Thymus (tissue), 11 donors: ENCODE results near the gene ACSBG1. TPM values are rescaled to one million over a fixed set of nuclear protein-coding genes. Genes with fewer than 3 reads are reported as not detected.

Source experiments
- DNase-seq, 9 donors: peaks; one replicate each; pipeline ENCODE4 v3.0.0-alpha.2; 2013; ENCODE audit warnings: low spot score in 9 of 9, low read depth in 6 of 9, missing footprints in 1 of 9
- H3K27ac ChIP-seq, 2 donors: one replicate each; pipeline ENCODE4 v1.5.1; 2013; ENCODE audit warnings: control low read depth in 1 of 2, low read depth in 1 of 2, low read length in 1 of 2, mild to moderate bottlenecking in 1 of 2, moderate library complexity in 1 of 2
- H3K27me3 ChIP-seq, 2 donors: one replicate each; pipeline ENCODE4 v1.5.1; 2013; ENCODE audit warnings: low read length in 1 of 2; ENCODE audit not compliant: control insufficient read depth in 2 of 2, insufficient read depth in 1 of 2
- H3K36me3 ChIP-seq, 2 donors: one replicate each; pipeline ENCODE4 v1.5.1; 2013; ENCODE audit warnings: low read length in 1 of 2, mild to moderate bottlenecking in 1 of 2, moderate library complexity in 1 of 2; ENCODE audit not compliant: control insufficient read depth in 2 of 2, insufficient read depth in 2 of 2
- H3K4me1 ChIP-seq, 2 donors: one replicate each; pipeline ENCODE4 v1.5.1; 2013; ENCODE audit warnings: low read length in 2 of 2; ENCODE audit not compliant: control insufficient read depth in 2 of 2, insufficient read depth in 2 of 2
- H3K4me3 ChIP-seq, 2 donors: one replicate each; pipeline ENCODE4 v1.5.1; 2013; ENCODE audit warnings: low read length in 2 of 2, control low read depth in 1 of 2, mild to moderate bottlenecking in 1 of 2
- H3K9me3 ChIP-seq, 2 donors: one replicate each; pipeline ENCODE4 v1.5.1; 2013; ENCODE audit warnings: low read length in 1 of 2, mild to moderate bottlenecking in 1 of 2; ENCODE audit not compliant: control insufficient read depth in 2 of 2, insufficient read depth in 1 of 2
- WGBS: extraction: QIAGEN DNeasy Blood & Tissue Kit; methylation state at CpG from one replicate; pipeline ENCODE4 v1.1.7; 2013; 5-methylcytosine and 5-hydroxymethylcytosine counted together
- polyA plus RNA-seq: library from polyadenylated mRNA; stranded (reverse); fragments of 200-250 nt; gene quantifications from one replicate; pipeline ENCODE4 v1.2.3, GENCODE V29; 2013
- total RNA-seq: library from RNA; stranded (reverse); fragments of 120-200 nt; gene quantifications from one replicate; pipeline ENCODE4 v1.2.4, GENCODE V29; 2013
- donor health status: healthy.

Gene ACSBG1
- total and polyA plus RNA-seq, 2 donors: 1.1 to 7.9 TPM

DNA sequence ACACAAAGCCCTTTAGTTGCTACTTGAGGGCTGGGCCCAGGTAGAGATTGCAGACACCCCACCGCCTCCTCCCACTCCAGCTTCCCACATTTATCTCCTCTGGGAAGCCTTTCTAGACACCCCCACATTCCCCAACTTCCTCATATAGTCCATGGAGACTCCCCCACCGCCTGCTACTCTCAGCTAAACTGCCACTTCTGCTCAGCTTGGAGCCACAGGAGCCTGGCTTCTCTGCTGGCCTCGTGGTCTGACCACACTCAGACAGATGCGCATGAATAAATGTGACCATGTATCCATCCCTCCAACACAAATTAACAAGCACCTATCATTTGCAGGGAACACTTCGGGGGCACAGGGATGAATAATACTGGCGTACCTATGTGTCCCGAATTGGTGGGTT is 10.5 kb upstream of the ACSBG1 start:
- no peak overlapping the region for H3K27ac ChIP-seq
- H3K4me1 ChIP-seq: peaks cover 0 to 15% of the 10 kb centered on the region in 2 donors
- WGBS: 72% methylated on average over 7 of the region's 7 CpGs
- H3K4me3 ChIP-seq: no peak overlapping the region
- no peaks in the 10 kb centered on the region for H3K36me3 ChIP-seq
- no peak for DNase-seq
- H3K9me3 ChIP-seq: peaks cover 0 to 4% of the 10 kb centered on the region in 2 donors
- peaks cover 0 to 2% of the 10 kb centered on the region in 2 donors for H3K27me3 ChIP-seq

GRCh38 chr15:78244101-78244500 is 9.7 kb upstream of the ACSBG1 start:
- Histone ChIP-seq H3K4me1 (peaks cover 0 to 15% of the 10 kb centered on the region in 2 donors), H3K4me3 (no peak overlapping the region), H3K27ac (no peak overlapping the region), H3K36me3 (no peaks in the 10 kb centered on the region), H3K9me3 (peaks cover 0 to 4% of the 10 kb centered on the region in 2 donors), H3K27me3 (peaks cover 0 to 2% of the 10 kb centered on the region in 2 donors)
- no peak for DNase-seq
- WGBS: 96% methylated on average over 6 of the region's 6 CpGs

DNA sequence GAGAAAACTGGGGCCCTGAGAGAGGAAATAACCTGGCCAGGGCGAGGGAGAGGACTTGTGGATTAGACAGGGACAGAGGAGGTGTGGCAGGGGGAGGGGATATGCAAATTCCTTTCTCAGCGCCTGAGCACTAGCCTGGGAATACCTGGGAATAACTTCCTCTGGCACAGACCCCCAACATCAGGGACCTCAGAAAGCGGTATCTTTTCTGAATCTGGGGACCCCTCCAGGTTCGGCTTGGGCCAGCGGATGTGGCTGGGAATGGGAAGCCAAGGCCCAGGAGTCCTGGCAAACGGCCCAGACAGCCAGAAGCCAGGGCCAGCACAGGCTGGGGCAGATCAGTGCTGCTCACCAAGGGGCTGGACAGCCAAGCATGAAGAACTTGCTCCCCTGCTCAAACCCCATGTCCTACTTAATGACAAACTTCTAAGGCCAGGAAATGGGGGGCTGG is 9.2 kb upstream of the ACSBG1 start:
- DNase-seq: no peak
- Histone ChIP-seq H3K4me3 (no peak overlapping the region), H3K4me1 (peaks cover 0 to 15% of the 10 kb centered on the region in 2 donors), H3K9me3 (peaks cover 0 to 4% of the 10 kb centered on the region in 2 donors), H3K27me3 (peaks cover 0 to 2% of the 10 kb centered on the region in 2 donors), H3K36me3 (no peaks in the 10 kb centered on the region), H3K27ac (no peak overlapping the region)
- WGBS: 94% methylated on average over 6 of the region's 6 CpGs

- peak overlapping the region in 1 of 2 donors; percentile 12 for H3K27ac ChIP-seq
- WGBS: 94% methylated on average over 6 of the region's 6 CpGs
- peaks cover 0 to 2% of the 10 kb centered on the region in 2 donors for H3K27me3 ChIP-seq
- H3K4me1 ChIP-seq: peaks cover 0 to 15% of the 10 kb centered on the region in 2 donors
- no peak for DNase-seq
- no peak overlapping the region for H3K4me3 ChIP-seq
- no peaks in the 10 kb centered on the region for H3K36me3 ChIP-seq
- peaks cover 0 to 4% of the 10 kb centered on the region in 2 donors for H3K9me3 ChIP-seq
These were observed 8.7 kb upstream of the ACSBG1 start for GRCh38 chr15:78243058-78243457.

- WGBS: 85% methylated on average over 5 of the region's 5 CpGs
- H3K4me3 ChIP-seq: no peak overlapping the region
- H3K9me3 ChIP-seq: peaks cover 0 to 4% of the 10 kb centered on the region in 2 donors
- peaks cover 0 to 2% of the 10 kb centered on the region in 2 donors for H3K27me3 ChIP-seq
- H3K36me3 ChIP-seq: no peaks in the 10 kb centered on the region
- peak in 1 of 9 donors; percentile 39 for DNase-seq
- peaks cover 0 to 15% of the 10 kb centered on the region in 2 donors for H3K4me1 ChIP-seq
- no peak overlapping the region for H3K27ac ChIP-seq
These were observed 7.8 kb upstream of the ACSBG1 start for GRCh38 chr15:78242128-78242527.

DNA sequence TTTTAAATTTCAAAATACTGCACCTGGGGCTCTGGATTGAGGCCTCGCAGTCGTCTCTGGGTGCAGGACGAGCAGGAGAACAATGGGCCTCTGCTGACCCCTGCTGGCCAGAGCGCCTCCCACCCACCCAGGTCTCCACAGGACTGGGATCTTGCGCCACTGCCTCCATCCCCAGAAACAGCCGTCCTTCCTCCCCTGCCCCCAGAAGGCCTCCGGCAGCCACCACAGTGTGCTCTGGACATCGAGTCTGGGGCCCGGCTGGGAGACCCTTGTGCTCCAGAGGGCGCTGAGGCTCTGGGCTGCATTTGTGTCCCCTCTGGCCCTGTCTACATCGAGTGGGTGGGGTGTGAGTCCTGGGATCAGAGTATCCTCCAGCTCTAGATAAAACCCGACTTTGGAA is 6.7 kb upstream of the ACSBG1 start:
- H3K4me3 ChIP-seq: no peak overlapping the region
- H3K4me1 ChIP-seq: peaks cover 0 to 15% of the 10 kb centered on the region in 2 donors
- H3K27ac ChIP-seq: no peak overlapping the region
- peak; percentile 52 to 88 (median 71) for DNase-seq
- H3K9me3 ChIP-seq: no peaks in the 10 kb centered on the region
- no peaks in the 10 kb centered on the region for H3K36me3 ChIP-seq
- 19% methylated on average over 12 of the region's 12 CpGs for WGBS
- peaks cover 0 to 2% of the 10 kb centered on the region in 2 donors for H3K27me3 ChIP-seq

GRCh38 chr15:78239811-78240210 is 5.4 kb upstream of the ACSBG1 start:
- H3K4me1 ChIP-seq: peaks cover 0 to 15% of the 10 kb centered on the region in 2 donors
- H3K27me3 ChIP-seq: peaks cover 0 to 2% of the 10 kb centered on the region in 2 donors
- H3K9me3 ChIP-seq: no peaks in the 10 kb centered on the region
- WGBS: 85% methylated on average over 5 of the region's 5 CpGs
- no peaks in the 10 kb centered on the region for H3K36me3 ChIP-seq
- H3K27ac ChIP-seq: no peak overlapping the region
- H3K4me3 ChIP-seq: no peak overlapping the region
- DNase-seq: no peak

DNA sequence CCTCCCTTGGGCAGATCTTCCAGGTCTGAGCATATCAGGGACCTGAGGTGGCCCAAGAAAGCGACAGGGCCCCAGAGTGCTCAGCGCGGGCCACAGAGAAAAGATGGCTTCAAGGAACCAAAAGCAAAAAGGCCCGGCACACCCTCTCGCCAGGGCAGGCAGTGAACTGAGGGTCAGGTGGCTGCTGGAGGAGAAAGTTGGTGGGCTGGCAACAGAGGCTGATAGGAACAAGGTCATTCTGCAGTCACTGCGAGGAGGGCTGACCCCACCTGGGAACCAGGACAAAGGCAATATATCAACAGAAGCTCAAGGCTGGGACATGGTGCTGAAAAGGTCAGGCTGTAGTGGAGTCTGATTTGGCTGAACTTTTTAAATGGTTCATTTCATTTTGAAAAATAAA is 2.8 kb upstream of the ACSBG1 start:
- Histone ChIP-seq H3K9me3 (no peaks in the 10 kb centered on the region), H3K27me3 (peaks cover 0 to 2% of the 10 kb centered on the region in 2 donors), H3K27ac (no peak overlapping the region), H3K4me3 (no peak overlapping the region), H3K36me3 (no peaks in the 10 kb centered on the region), H3K4me1 (peaks cover 0 to 3% of the 10 kb centered on the region in 2 donors)
- no peak for DNase-seq
- 98% methylated on average over 6 of the region's 6 CpGs for WGBS

DNA sequence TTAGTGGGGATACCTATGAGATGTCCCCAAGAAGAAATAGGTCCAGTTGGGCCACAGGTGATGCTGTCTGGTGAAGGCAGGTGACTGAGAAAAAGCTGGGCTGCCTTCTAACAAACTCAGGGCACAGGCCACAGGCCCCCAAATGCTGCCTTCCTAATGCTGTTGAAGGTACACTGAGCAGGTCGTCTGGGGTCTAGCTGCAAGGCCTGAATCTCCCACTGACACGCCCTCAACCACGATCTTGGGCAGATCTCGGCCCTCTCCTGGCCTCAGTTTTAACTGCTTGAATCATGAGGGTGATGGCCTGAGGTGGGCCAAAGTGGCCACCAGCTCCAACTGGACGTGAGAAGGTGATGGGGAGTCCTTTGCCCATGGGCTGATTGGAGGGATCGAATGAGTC is 2.1 kb upstream of the ACSBG1 start:
- DNase-seq: no peak
- Histone ChIP-seq H3K36me3 (no peaks in the 10 kb centered on the region), H3K4me3 (no peak overlapping the region), H3K27me3 (peaks cover 0 to 2% of the 10 kb centered on the region in 2 donors), H3K27ac (no peak overlapping the region), H3K4me1 (peaks cover 0 to 3% of the 10 kb centered on the region in 2 donors), H3K9me3 (no peaks in the 10 kb centered on the region)
- 94% methylated on average over 6 of the region's 6 CpGs for WGBS
